GM21825 (cell line): ENCODE data around the gene NCF4.
A peak's percentile ranks its signal among the peaks of the same experiment; 100 is the strongest.

Experiments
- ATAC-seq: cut with Tn5 transposase; IDR thresholded peaks from one replicate; pipeline ENCODE4 v1.9.1; 2021; ENCODE audit warnings: mild to moderate bottlenecking, moderate library complexity; ENCODE audit not compliant: unreplicated experiment

The NCF4 gene

DNA sequence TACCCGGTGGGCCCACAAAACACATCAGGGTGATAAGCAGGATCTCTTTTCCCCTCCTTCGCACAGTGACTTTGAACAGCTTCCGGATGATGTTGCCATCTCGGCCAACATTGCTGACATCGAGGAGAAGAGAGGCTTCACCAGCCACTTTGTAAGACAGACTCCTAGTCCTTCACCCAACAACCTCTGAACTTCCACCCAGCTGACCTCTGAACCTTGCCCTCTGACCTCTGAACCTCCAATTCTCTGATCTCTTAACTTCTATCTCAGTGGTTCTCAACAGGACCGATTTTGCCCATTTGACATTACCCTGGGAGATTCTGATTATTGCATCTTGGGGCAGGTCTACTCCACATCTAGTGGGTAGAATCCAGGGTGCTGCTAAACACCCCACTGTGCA is 3.2 kb downstream of the NCF4 start:
- ATAC-seq: no peak

DNA sequence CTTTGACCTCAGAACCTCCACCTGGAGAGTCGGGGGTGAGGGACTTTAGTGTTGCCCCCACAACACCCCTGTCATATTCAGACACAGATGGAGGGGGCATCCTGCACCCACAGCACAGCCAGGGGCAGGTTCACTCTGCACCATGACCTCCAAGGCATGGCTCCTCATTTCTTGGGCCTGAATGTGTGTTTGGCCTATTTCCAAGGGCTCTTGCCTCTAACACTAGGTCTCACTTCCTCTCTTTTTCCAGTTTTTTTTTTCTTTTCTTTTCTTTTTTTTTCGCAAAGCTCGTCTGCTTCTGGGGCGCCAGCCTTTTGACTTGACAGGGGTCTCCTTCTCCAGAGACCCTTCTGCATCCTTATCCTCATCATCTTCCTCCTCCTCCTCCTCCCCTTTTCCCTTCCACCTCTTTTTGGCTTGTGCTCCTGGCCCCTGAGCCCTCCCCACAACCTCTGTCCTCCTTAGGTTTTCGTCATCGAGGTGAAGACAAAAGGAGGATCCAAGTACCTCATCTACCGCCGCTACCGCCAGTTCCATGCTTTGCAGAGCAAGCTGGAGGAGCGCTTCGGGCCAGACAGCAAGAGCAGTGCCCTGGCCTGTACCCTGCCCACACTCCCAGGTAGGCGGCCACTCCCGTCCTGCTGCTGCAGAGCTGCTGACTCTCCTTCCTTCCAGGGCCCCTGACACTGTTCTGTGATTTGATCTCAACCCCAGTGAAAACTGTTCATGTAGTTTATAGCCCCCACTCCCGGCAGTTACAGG is 3.8 kb downstream of the NCF4 start:
- no peak for ATAC-seq

- ATAC-seq: no peak
These were observed 4.5 kb downstream of the NCF4 start for GRCh38 chr22:36865346-36865745.

DNA sequence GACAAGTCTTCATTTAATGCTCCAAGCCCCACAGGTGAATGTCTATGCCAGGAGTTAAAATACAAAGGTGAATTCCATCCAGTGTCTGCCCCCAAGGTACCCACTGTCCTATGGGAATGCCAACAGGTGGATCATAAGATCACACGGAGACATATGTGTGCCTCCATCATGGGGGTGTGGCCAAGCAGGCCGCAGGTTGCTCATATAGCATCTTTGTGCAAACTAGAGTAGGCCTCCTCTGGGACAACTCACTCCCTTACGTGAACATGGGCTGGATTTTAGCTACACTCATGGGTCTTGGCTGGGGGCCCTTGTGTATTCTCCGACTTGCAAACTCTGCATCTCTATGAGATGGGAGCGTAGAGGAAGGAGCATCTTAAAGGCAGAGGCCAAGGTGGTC is 6.9 kb downstream of the NCF4 start:
- no peak for ATAC-seq

DNA sequence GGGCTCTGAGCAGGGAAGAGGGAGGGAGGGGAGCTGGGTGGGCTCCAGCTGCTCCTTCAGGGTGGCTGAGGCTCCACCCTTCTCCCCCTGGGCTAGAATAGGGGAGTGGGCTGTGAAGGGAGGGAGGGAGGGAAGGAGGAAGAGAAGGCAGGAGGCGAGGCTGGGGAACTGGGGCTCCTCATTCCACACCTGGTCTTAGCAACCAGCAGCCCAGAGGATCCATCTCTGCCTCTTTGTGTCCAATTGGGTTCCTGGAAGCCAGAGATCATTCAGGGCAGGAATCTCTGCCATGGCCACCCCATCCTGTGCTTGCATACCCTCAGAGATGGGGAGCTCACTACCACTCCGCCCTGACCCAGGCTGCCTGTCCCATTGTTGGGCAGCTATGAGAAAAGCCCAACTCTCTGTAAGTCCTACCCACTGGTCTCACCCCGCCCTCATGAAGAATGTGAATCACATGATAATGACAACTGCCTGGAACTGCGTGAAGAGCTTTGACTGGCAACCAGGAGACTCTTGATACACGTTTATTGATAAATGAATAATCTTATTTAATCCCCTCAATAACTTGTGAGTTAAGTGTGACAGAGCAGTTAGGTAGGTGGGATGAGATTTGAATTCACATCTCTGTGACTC is 7.9 kb downstream of the NCF4 start:
- ATAC-seq: no peak

GRCh38 chr22:36870250-36870649 is 9.4 kb downstream of the NCF4 start:
- no peak for ATAC-seq

- no peak for ATAC-seq
These were observed 10.9 kb downstream of the NCF4 start for GRCh38 chr22:36871669-36872081.

DNA sequence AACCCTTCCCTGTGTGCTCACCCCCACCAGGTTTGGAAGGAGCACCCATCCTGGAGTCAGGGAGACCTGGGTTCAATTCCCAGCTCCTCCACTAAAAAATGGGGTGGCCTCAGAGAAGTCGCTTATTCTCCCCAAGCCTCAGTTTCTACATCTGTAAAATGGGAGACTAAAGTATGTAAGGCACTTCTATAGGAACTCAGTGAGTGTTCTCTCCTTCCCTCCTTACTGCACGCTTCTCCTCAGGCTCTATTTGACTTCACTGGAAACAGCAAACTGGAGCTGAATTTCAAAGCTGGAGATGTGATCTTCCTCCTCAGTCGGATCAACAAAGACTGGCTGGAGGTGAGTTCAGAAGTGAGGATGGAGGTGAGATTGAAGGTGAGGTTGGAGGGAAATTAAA is 11.3 kb downstream of the NCF4 start:
- ATAC-seq: no peak

DNA sequence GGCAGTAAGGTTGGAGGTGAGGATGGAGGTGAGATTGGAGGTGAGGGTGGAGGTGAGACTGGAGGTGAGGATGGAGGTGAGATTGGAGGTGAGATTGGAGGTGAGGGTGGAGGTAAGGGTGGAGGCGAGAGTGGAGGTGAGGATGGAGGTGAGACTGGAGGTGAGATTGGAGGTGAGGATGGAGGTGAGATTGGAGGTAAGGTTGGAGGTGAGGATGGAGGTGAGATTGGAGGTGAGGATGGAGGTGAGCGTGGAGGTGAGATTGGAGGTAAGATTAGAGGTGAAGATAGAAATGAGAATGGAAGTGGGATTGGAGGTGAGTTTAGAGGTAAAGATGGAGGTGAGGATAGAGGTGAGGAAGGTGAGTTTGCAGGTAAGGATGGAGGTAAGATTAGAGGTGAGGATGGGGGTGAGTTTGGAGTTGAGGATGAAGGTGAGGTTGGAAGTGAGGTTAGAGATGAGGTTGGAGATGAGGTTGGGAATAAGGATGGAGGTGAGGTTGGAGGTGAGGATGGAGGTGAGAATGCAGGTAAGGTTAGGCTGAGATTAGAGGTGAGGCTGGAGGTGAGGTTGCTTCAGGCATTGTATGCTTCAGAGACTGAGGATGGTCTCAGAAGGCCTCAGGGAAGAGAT is 12.2 kb downstream of the NCF4 start:
- no peak for ATAC-seq

- ATAC-seq: peak; percentile 83
These were observed 13.0 kb downstream of the NCF4 start for GRCh38 chr22:36873614-36874308.

GRCh38 chr22:36874309-36874696 is 13.5 kb downstream of the NCF4 start:
- ATAC-seq: no peak

GRCh38 chr22:36874736-36875135 is 13.9 kb downstream of the NCF4 start:
- no peak for ATAC-seq

GRCh38 chr22:36875741-36876140 is 14.9 kb downstream of the NCF4 start:
- ATAC-seq: no peak

DNA sequence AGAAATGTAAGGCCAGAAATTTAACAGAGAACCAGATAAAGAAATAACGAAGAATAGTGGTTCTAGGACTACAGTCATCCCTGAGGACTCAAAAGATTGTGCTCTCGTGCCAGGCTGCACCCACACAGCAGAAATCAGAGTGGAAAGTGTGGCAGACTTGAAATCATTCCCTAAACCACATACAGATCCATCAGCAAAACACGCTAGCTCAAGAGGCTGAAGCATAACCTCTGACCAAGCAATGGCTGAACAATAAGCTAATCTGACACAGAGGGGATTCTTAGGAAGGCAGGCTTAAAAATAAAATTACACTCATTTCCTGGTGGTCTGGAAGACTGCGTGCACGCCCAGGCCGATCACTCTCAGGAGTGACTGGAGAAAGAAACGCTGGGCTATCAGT is 19.0 kb downstream of the NCF4 start:
- ATAC-seq: no peak

DNA sequence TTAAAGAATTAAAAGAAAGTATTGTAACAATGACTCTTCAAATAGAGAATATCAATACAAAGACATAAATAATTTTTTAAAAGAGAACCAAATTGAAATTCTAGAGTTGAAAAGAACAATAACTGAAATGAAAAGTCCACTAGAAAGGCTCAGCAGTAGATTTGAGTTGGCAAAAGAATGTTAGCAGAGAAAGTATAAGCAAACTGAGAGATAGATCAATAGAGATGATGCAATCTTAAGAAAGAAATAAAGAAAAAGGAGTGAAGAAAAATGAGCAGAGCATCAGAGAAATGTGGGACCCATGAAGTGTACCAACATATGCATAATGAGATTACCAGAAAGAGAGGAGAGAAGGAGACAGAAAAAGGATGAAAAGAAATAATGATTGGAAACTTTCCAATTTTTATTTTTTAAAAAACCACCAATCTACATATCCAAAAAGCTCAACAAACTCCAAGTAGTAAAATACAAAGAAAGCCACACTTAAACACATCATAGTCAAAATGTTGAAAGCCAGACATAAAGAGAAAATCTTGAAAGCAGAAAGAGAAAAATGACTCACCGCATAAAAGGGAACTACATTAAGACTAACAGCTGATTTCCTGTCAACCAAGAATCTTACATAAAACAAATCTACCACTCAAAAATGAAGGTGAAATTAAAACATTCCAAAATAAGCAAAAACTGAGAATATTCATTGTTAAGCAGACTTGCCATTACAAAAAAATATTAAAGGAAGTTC is 20.9 kb downstream of the NCF4 start:
- ATAC-seq: no peak

GRCh38 chr22:36884349-36885158 is 23.7 kb downstream of the NCF4 start:
- ATAC-seq: no peak

DNA sequence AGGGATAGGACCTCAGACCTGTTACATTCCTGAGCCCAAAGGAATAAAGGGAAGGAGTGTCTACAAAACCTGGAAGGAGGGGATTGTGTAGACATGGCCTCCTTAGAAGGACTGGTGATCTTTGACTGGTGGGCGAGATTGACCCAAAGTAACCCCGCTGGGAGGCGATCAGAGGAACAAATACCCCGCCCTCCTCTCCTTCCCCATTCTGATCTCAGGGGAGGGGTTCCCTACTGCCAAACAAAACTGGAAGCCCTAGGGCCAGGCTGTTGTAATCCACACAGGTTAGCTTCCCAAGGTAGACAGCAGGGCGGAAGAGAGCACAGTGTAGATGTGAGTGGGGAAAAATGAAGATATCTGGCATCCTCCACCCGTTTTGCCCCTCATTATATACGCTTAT is 24.7 kb downstream of the NCF4 start:
- ATAC-seq: no peak

- ATAC-seq: no peak
These were observed 25.2 kb downstream of the NCF4 start for GRCh38 chr22:36886016-36886415.

DNA sequence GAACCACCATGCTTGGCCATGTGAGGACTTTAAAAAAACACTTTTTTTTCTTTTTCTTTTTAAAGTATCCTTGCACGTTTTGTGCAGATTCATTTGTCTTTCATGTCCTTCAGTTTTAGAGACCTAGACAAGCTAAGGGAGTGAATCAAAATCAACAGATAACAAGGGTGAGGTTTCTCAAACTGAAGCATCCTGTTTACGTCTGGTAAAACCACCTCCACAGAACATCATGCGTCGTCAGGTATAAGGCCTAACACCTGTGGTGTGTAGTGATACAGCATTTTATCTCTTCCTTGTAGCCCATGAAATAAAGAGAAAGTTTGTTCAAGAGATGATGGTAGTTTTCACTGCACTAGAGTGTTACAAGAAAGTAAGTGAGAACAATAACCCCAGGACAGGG is 26.4 kb downstream of the NCF4 start:
- ATAC-seq: no peak

- no peak for ATAC-seq
These were observed 30.8 kb downstream of the NCF4 start for GRCh38 chr22:36891646-36892045.
